ENCODE results near the gene EDA. TPM values are rescaled to one million over a fixed set of nuclear protein-coding genes. Genes with fewer than 3 reads are reported as not detected.

Gene EDA
- total RNA-seq, 1 experiment from 2014 or later, result 5.2 TPM

GRCh38 chrX:70016513-70016912 is 400.6 kb downstream of the EDA start (continued):
- TF ChIP-seq ZFX (IDR thresholded peaks at IDR 0.05), result no peak
- no peak for TF ChIP-seq EZH2 (IDR thresholded peaks at IDR 0.05)
- TF ChIP-seq, protein P1, sequence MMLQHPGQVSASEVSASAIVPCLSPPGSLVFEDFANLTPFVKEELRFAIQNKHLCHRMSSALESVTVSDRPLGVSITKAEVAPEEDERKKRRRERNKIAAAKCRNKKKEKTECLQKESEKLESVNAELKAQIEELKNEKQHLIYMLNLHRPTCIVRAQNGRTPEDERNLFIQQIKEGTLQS (IDR thresholded peaks at IDR 0.05), result no peak
- TF ChIP-seq SRF (IDR thresholded peaks at IDR 0.05; ENCODE audit: low read depth), result no peak
- no peak for TF ChIP-seq POLR2A (IDR thresholded peaks at IDR 0.05; ENCODE audit: borderline replicate concordance, extremely low read depth, insufficient read depth, insufficient read length)
- no peak for TF ChIP-seq ZNF274 (IDR thresholded peaks at IDR 0.05; ENCODE audit: low read depth, low read length)
- no peak for TF ChIP-seq ELF1 (IDR thresholded peaks at IDR 0.05; ENCODE audit: borderline replicate concordance, low read depth)
- TF ChIP-seq CEBPB (IDR thresholded peaks at IDR 0.05; ENCODE audit: low read depth), result no peak
- no peak for TF ChIP-seq YY1 (IDR thresholded peaks at IDR 0.05; ENCODE audit: extremely low read depth, insufficient replicate concordance, low read depth, low read length)
- TF ChIP-seq RAD21 (IDR thresholded peaks at IDR 0.05; ENCODE audit: low read depth), result no peak

GRCh38 chrX:70022616-70023015 is 406.7 kb downstream of the EDA start:
- RAD21 ChIA-PET (ENCODE audit: low non-redundant PET in 1 of 2, low total read pairs in 2 of 2, uncharacterized antibody in 2 of 2, unreplicated experiment in 2 of 2), result no interaction called here

More at GRCh38 chrX:70022616-70023015, 406.7 kb downstream of the EDA start:
- peaks cover 8 to 33% of the 10 kb centered on the region in 2 experiments for H3K4me1 ChIP-seq (ENCODE audit: control insufficient read depth in 1 of 2, insufficient read depth in 2 of 2, low read length in 2 of 2)
- H3K36me3 ChIP-seq (ENCODE audit: control insufficient read depth in 1 of 2, insufficient read depth in 2 of 2, low read length in 2 of 2), result no peaks in the 10 kb centered on the region
- POLR2A ChIA-PET, result no interaction called here
- TF ChIP-seq JUND (IDR thresholded peaks at IDR 0.05) (no peak), EZH2phosphoT487 (IDR thresholded peaks at IDR 0.05; ENCODE audit: borderline replicate concordance) (no peak), POLR2AphosphoS5 (IDR thresholded peaks at IDR 0.05; ENCODE audit: low read depth, low read length) (no peak), FOSL1 (IDR thresholded peaks at IDR 0.05; ENCODE audit: low read depth) (no peak), CEBPB (IDR thresholded peaks at IDR 0.05; ENCODE audit: low read depth) (no peak), SP1 (IDR thresholded peaks at IDR 0.05; ENCODE audit: low read depth) (no peak), ZNF274 (IDR thresholded peaks at IDR 0.05; ENCODE audit: low read depth, low read length) (no peak), RAD21 (IDR thresholded peaks at IDR 0.05; ENCODE audit: low read depth) (no peak)
- TF ChIP-seq, protein P2, sequence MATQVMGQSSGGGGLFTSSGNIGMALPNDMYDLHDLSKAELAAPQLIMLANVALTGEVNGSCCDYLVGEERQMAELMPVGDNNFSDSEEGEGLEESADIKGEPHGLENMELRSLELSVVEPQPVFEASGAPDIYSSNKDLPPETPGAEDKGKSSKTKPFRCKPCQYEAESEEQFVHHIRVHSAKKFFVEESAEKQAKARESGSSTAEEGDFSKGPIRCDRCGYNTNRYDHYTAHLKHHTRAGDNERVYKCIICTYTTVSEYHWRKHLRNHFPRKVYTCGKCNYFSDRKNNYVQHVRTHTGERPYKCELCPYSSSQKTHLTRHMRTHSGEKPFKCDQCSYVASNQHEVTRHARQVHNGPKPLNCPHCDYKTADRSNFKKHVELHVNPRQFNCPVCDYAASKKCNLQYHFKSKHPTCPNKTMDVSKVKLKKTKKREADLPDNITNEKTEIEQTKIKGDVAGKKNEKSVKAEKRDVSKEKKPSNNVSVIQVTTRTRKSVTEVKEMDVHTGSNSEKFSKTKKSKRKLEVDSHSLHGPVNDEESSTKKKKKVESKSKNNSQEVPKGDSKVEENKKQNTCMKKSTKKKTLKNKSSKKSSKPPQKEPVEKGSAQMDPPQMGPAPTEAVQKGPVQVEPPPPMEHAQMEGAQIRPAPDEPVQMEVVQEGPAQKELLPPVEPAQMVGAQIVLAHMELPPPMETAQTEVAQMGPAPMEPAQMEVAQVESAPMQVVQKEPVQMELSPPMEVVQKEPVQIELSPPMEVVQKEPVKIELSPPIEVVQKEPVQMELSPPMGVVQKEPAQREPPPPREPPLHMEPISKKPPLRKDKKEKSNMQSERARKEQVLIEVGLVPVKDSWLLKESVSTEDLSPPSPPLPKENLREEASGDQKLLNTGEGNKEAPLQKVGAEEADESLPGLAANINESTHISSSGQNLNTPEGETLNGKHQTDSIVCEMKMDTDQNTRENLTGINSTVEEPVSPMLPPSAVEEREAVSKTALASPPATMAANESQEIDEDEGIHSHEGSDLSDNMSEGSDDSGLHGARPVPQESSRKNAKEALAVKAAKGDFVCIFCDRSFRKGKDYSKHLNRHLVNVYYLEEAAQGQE (IDR thresholded peaks at IDR 0.05; ENCODE audit: low read depth), result no peak
- H4K20me1 ChIP-seq (ENCODE audit: insufficient read depth), result no peaks in the 10 kb centered on the region
- H3K4me2 ChIP-seq (ENCODE audit: low read length), result peak overlapping the region; percentile 30
- H3K4me3 ChIP-seq (replicated peaks in 1 of 2; ENCODE audit: low read depth in 1 of 2, low read length in 2 of 2), result no peak overlapping the region
- H3K9ac ChIP-seq (ENCODE audit: low read length), result no peak overlapping the region
- no peak for ATAC-seq
- DNase-seq (ENCODE audit: low read depth, low spot score), result no peak
- no peaks in the 10 kb centered on the region for H3K27me3 ChIP-seq (ENCODE audit: insufficient read depth, low read length)
- H3K9me2 ChIP-seq (ENCODE audit: insufficient read depth), result no peaks in the 10 kb centered on the region
- CTCF ChIA-PET, result no interaction called here
- H3K9me3 ChIP-seq (ENCODE audit: control insufficient read depth in 1 of 2, insufficient read depth in 1 of 2, low read depth in 1 of 2, low read length in 2 of 2), result no peaks in the 10 kb centered on the region
- H3K79me2 ChIP-seq (ENCODE audit: insufficient read depth, low read length), result no peaks in the 10 kb centered on the region
- BruUV-seq (replicated peaks), result no TSS peak
- H2AFZ ChIP-seq (ENCODE audit: low read depth, low read length, poor library complexity, severe bottlenecking), result no peak overlapping the region
- no peak overlapping the region for H3K27ac ChIP-seq (ENCODE audit: low read depth, low read length)
- intact Hi-C loops (cut with micrococcal nuclease), result no loop called here
